Measurements from ENCODE around the gene EIF2B1. TPM values are rescaled to one million over a fixed set of nuclear protein-coding genes. Genes with fewer than 3 reads are reported as not detected.
"Not testable (repeated sequence)": the region's sequence is repeated elsewhere in the genome, so short reads cannot be mapped to it uniquely, and the experiment has no call there.

The EIF2B1 gene
- total RNA-seq, 1 experiment from 2014 or later: 51.0 TPM

DNA sequence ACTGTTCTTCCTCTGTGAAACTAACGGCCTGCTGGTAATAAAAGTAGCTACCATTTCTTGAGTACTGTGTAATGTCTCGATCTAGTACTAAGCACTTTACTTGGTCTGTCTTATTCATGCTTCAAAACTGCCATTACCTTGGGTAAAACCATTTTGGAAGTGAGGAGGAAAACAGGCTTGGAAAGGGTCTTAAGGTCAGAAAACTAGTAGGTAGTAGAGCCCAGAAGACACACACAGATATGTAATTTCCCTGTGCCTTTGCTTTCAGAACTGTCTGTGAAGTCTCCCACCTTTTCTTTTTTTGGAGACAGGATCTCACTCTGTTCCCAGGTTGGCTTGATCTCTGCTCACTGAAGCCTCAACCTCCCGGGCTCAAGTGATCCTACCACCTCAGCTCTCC is 35.0 kb downstream of the EIF2B1 start:
- Histone ChIP-seq H3K27me3 (ENCODE audit: low read length) (no peaks in the 10 kb centered on the region), H3K4me2 (ENCODE audit: low read depth, low read length, poor library complexity, severe bottlenecking) (no peak overlapping the region), H3K9me3 (ENCODE audit: low read length) (no peaks in the 10 kb centered on the region), H3K4me1 (ENCODE audit: low read length) (peaks cover 11% of the 10 kb centered on the region), H3K27ac (ENCODE audit: low read length) (no peak overlapping the region), H4K20me1 (ENCODE audit: insufficient read depth, low read depth, low read length) (peaks cover 3% of the 10 kb centered on the region), H3K79me2 (ENCODE audit: low read length) (peaks cover 43% of the 10 kb centered on the region), H3K9me2 (replicated peaks; ENCODE audit: insufficient read depth, low read length) (no peaks in the 10 kb centered on the region), H3K4me3 (ENCODE audit: low read length) (no peak overlapping the region), H3K36me3 (ENCODE audit: insufficient read depth, low read length) (peaks cover 28% of the 10 kb centered on the region; the same call in 1 of the 2 replicates), H2AFZ (ENCODE audit: low read length) (no peak overlapping the region), H3K9ac (ENCODE audit: low read length) (no peak overlapping the region)
- DNase-seq: no peak

DNA sequence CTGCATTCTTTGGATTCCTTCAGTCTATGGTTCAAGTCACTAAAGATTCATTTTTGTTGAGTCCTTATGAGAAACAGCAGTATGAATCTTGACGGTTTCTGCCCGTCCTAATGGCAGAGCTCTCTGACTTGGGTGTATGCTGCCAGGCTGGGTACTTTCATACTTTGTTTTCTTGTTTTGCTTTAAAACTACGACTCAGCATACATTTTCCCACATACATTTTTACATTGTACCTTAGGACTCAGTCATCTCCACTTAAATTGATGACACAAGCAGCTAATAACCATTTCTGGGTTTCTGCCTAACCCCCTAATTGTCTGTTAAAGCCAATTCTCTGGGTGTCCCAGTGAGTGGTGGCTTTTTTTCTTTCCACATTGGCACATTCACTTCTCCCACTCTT is 36.4 kb downstream of the EIF2B1 start:
- H3K27me3 ChIP-seq (ENCODE audit: low read length): no peaks in the 10 kb centered on the region
- no peak overlapping the region for H3K9ac ChIP-seq (ENCODE audit: low read length)
- no peak for DNase-seq
- H3K4me1 ChIP-seq (ENCODE audit: low read length): peaks cover 5% of the 10 kb centered on the region; the same call in 1 of the 2 replicates
- no peak overlapping the region for H3K4me3 ChIP-seq (ENCODE audit: low read length)
- H4K20me1 ChIP-seq (ENCODE audit: insufficient read depth, low read depth, low read length): no peaks in the 10 kb centered on the region; the same call in 1 of the 2 replicates
- no peaks in the 10 kb centered on the region for H3K9me3 ChIP-seq (ENCODE audit: low read length)
- no peak overlapping the region for H2AFZ ChIP-seq (ENCODE audit: low read length)
- H3K36me3 ChIP-seq (ENCODE audit: insufficient read depth, low read length): peaks cover 38% of the 10 kb centered on the region
- no peak overlapping the region for H3K27ac ChIP-seq (ENCODE audit: low read length)
- no peak overlapping the region for H3K4me2 ChIP-seq (ENCODE audit: low read depth, low read length, poor library complexity, severe bottlenecking)
- no peaks in the 10 kb centered on the region for H3K9me2 ChIP-seq (replicated peaks; ENCODE audit: insufficient read depth, low read length)
- peaks cover 42% of the 10 kb centered on the region for H3K79me2 ChIP-seq (ENCODE audit: low read length)

DNA sequence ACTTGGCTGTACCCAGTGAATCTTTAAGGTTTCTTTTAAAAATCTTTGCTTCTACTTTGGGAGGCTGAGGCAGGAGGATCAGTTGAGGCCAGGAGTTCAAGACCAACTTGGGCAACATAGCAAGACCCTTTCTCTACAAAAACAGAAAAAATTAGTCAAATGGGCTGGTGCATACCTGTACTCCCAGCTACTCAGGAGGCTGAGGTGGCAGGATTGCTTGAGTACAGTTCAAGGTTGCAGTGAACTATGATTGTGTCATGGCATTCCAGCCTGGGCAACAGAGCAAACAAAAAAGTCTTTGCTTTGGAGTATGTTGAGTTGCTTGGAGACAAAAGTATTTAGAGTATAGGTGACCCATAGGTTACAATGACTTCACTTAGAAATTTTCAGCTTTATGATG is 37.8 kb downstream of the EIF2B1 start:
- DNase-seq: no peak
- H3K4me1 ChIP-seq (ENCODE audit: low read length): peaks cover under 1% of the 10 kb centered on the region; the same call in 1 of the 2 replicates
- H4K20me1 ChIP-seq (ENCODE audit: insufficient read depth, low read depth, low read length): no peaks in the 10 kb centered on the region; the same call in 1 of the 2 replicates
- H3K4me3 ChIP-seq (ENCODE audit: low read length): no peak overlapping the region
- H3K9ac ChIP-seq (ENCODE audit: low read length): no peak overlapping the region
- peaks cover 43% of the 10 kb centered on the region for H3K79me2 ChIP-seq (ENCODE audit: low read length)
- H3K36me3 ChIP-seq (ENCODE audit: insufficient read depth, low read length): peaks cover 49% of the 10 kb centered on the region
- H3K4me2 ChIP-seq (ENCODE audit: low read depth, low read length, poor library complexity, severe bottlenecking): no peak overlapping the region
- H3K27me3 ChIP-seq (ENCODE audit: low read length): no peaks in the 10 kb centered on the region
- no peak overlapping the region for H3K27ac ChIP-seq (ENCODE audit: low read length)
- no peak overlapping the region for H2AFZ ChIP-seq (ENCODE audit: low read length)
- no peaks in the 10 kb centered on the region for H3K9me3 ChIP-seq (ENCODE audit: low read length)
- H3K9me2 ChIP-seq (replicated peaks; ENCODE audit: insufficient read depth, low read length): no peaks in the 10 kb centered on the region

DNA sequence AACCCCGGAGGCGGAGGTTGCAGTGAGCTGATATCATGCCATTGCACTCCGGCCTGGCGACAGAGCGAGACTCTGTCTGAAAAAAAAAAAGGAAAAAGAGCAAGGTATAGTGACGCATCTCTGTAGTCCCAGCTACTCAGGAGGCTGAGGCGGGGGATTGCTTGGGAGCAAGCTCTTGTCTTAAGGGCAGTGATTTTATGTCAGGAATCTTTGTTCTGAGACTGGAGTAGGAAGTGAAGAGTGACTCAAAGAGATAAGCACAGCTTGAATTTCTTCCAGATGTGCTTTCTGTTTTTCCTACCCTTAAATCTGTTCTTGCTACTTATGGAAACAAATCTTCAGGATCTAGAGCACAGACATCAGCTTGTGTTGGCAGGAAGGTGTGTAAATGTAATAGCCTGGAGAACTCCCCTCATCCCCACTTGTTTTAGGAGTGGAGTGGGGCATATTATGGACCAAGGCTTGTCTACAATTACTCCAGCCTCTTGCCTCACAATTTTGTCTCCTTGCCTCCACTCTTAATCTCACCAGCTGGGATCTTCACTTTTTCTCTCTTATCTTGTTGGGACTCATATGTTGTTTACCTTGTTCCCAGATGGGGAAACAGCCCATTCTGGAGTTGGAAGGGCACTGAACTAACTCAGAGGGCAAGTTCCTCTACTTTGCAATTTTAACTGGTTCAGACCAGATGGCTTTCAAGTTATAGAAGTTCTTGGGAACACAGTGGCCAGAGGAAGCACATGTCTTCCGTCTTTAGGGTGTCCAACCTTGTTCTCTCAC is 41.6 kb downstream of the EIF2B1 start:
- H4K20me1 ChIP-seq (ENCODE audit: insufficient read depth, low read depth, low read length): peaks cover 12% of the 10 kb centered on the region
- H3K36me3 ChIP-seq (ENCODE audit: insufficient read depth, low read length): peaks cover 62% of the 10 kb centered on the region
- H3K9me2 ChIP-seq (replicated peaks; ENCODE audit: insufficient read depth, low read length): no peaks in the 10 kb centered on the region
- no peaks in the 10 kb centered on the region for H3K27me3 ChIP-seq (ENCODE audit: low read length)
- no peak overlapping the region for H2AFZ ChIP-seq (ENCODE audit: low read length)
- H3K4me1 ChIP-seq (ENCODE audit: low read length): peaks cover 13% of the 10 kb centered on the region; the same call in 1 of the 2 replicates
- no peak overlapping the region for H3K27ac ChIP-seq (ENCODE audit: low read length)
- peaks cover 75% of the 10 kb centered on the region for H3K79me2 ChIP-seq (ENCODE audit: low read length)
- no peaks in the 10 kb centered on the region for H3K9me3 ChIP-seq (ENCODE audit: low read length)
- no peak overlapping the region for H3K4me3 ChIP-seq (ENCODE audit: low read length)
- H3K9ac ChIP-seq (ENCODE audit: low read length): no peak overlapping the region
- no peak for DNase-seq
- H3K4me2 ChIP-seq (ENCODE audit: low read depth, low read length, poor library complexity, severe bottlenecking): no peak overlapping the region

DNA sequence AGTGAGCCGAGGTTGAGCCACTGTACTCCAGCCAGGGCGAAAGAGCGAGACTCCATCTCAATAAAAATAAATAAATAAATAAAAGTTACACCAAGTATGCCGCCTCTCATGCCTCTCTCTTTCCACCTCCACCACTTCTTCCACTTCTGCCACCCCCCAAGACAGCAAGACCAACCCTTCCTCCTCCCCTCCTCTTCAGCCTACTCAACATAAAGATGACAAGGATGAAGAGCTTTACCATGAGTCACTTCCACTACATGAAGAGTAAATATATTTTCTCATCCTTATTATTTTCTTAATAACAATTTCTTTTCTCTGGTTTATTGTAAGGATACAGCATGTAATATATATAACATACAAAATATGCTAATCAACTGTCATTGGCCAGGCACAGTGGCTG is 52.7 kb downstream of the EIF2B1 start:
- H3K4me3 ChIP-seq (ENCODE audit: low read length): no peak overlapping the region
- H3K9ac ChIP-seq (ENCODE audit: low read length): no peak overlapping the region
- H3K27ac ChIP-seq (ENCODE audit: low read length): no peak overlapping the region
- no peak overlapping the region for H3K4me2 ChIP-seq (ENCODE audit: low read depth, low read length, poor library complexity, severe bottlenecking)
- H3K27me3 ChIP-seq (ENCODE audit: low read length): no peaks in the 10 kb centered on the region; the same call in 1 of the 2 replicates
- DNase-seq: no peak
- H3K79me2 ChIP-seq (ENCODE audit: low read length): peaks cover 27% of the 10 kb centered on the region
- peaks cover 18% of the 10 kb centered on the region for H3K4me1 ChIP-seq (ENCODE audit: low read length)
- no peaks in the 10 kb centered on the region for H3K9me3 ChIP-seq (ENCODE audit: low read length)
- peaks cover 11% of the 10 kb centered on the region; the same call in 1 of the 2 replicates for H4K20me1 ChIP-seq (ENCODE audit: insufficient read depth, low read depth, low read length)
- no peak overlapping the region for H2AFZ ChIP-seq (ENCODE audit: low read length)
- no peaks in the 10 kb centered on the region for H3K36me3 ChIP-seq (ENCODE audit: insufficient read depth, low read length)
- no peaks in the 10 kb centered on the region for H3K9me2 ChIP-seq (replicated peaks; ENCODE audit: insufficient read depth, low read length)

DNA sequence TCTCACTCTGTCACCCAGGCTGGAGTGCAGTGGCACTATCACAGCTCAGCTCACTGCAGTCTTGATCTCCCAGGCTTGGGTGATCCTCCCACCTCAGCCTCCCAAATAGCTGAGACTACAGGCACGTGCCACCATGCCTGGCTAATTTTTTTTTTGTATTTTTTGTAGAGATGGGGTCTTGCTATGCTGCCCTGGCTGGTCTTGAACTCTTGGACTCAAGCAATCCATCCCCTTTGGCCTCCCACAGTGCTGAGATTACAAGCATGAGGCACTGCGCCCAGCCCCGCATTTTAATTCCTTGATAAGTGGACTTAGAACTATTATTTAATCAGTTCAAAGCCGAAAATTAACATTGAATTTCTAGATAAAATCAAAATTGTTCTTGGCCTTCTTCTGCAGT is 54.7 kb downstream of the EIF2B1 start:
- H2AFZ ChIP-seq (ENCODE audit: low read length); H3K4me3 ChIP-seq (ENCODE audit: low read length); H3K36me3 ChIP-seq (ENCODE audit: insufficient read depth, low read length); H3K9me3 ChIP-seq (ENCODE audit: low read length); H3K4me2 ChIP-seq (ENCODE audit: low read depth, low read length, poor library complexity, severe bottlenecking); DNase-seq; H3K9me2 ChIP-seq (replicated peaks; ENCODE audit: insufficient read depth, low read length); H4K20me1 ChIP-seq (ENCODE audit: insufficient read depth, low read depth, low read length); H3K79me2 ChIP-seq (ENCODE audit: low read length); H3K9ac ChIP-seq (ENCODE audit: low read length); H3K27me3 ChIP-seq (ENCODE audit: low read length); H3K27ac ChIP-seq (ENCODE audit: low read length): not testable (repeated sequence)
- peaks cover 13% of the 10 kb centered on the region for H3K4me1 ChIP-seq (ENCODE audit: low read length)

DNA sequence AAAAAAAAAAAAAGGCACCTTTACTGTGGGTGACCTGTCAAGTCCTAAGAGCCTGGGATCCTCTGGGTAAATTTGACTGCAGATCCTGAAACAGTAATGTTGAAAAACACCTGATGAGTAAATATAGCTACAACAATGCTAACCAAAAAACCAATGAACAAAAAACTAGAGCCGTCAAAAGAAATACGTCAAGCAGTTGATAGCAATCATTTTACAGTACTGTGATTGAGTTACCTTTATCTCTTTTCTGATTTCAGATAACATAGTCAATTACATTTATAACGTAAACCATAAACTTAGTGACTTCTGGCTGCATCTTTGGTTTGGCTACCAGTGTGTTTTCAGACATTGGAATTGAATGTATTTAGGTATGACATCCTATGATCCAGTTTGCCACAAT is 55.2 kb downstream of the EIF2B1 start:
- Histone ChIP-seq H3K36me3 (ENCODE audit: insufficient read depth, low read length) (no peaks in the 10 kb centered on the region), H3K4me2 (ENCODE audit: low read depth, low read length, poor library complexity, severe bottlenecking) (no peak overlapping the region), H3K4me1 (ENCODE audit: low read length) (peaks cover 11% of the 10 kb centered on the region), H3K27ac (ENCODE audit: low read length) (no peak overlapping the region), H3K9me2 (replicated peaks; ENCODE audit: insufficient read depth, low read length) (no peaks in the 10 kb centered on the region), H3K79me2 (ENCODE audit: low read length) (peaks cover 5% of the 10 kb centered on the region), H4K20me1 (ENCODE audit: insufficient read depth, low read depth, low read length) (no peaks in the 10 kb centered on the region), H3K27me3 (ENCODE audit: low read length) (no peaks in the 10 kb centered on the region; the same call in 1 of the 2 replicates), H2AFZ (ENCODE audit: low read length) (no peak overlapping the region), H3K4me3 (ENCODE audit: low read length) (no peak overlapping the region), H3K9me3 (ENCODE audit: low read length) (no peaks in the 10 kb centered on the region), H3K9ac (ENCODE audit: low read length) (no peak overlapping the region)
- no peak for DNase-seq

DNA sequence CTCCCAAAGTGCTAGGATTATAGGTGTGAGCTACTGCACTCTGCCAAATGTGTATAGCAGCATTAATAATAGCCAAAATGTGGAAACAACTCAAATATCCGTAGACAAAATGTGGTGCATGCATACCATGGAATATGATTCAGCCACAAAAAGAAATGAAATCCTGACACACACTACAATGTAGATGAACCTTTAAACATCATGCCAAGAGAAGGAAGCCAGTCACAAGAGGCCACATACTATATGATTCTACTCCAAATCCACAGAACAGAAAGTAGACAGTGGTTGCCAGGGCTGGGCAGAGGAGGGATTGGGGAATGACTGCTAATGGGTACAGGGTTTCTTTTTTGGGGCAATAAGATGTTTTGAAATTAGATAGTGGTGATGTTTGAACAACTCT is 56.9 kb downstream of the EIF2B1 start:
- H3K27ac ChIP-seq (ENCODE audit: low read length): no peak overlapping the region
- H3K4me2 ChIP-seq (ENCODE audit: low read depth, low read length, poor library complexity, severe bottlenecking): no peak overlapping the region
- no peaks in the 10 kb centered on the region for H3K9me3 ChIP-seq (ENCODE audit: low read length)
- no peaks in the 10 kb centered on the region for H3K36me3 ChIP-seq (ENCODE audit: insufficient read depth, low read length)
- H3K4me1 ChIP-seq (ENCODE audit: low read length): no peaks in the 10 kb centered on the region
- no peak for DNase-seq
- H3K9me2 ChIP-seq (replicated peaks; ENCODE audit: insufficient read depth, low read length): no peaks in the 10 kb centered on the region
- H3K79me2 ChIP-seq (ENCODE audit: low read length): no peaks in the 10 kb centered on the region
- no peak overlapping the region for H3K9ac ChIP-seq (ENCODE audit: low read length)
- no peaks in the 10 kb centered on the region for H4K20me1 ChIP-seq (ENCODE audit: insufficient read depth, low read depth, low read length)
- no peaks in the 10 kb centered on the region; the same call in 1 of the 2 replicates for H3K27me3 ChIP-seq (ENCODE audit: low read length)
- no peak overlapping the region for H3K4me3 ChIP-seq (ENCODE audit: low read length)
- H2AFZ ChIP-seq (ENCODE audit: low read length): no peak overlapping the region

All from Karpas-422 (cell line).